Left ventricle myocardium superior (tissue), 1 donor: Measurements from ENCODE around the gene FBXO31. TPM values are rescaled to one million over a fixed set of nuclear protein-coding genes. Genes with fewer than 3 reads are reported as not detected.
"Not testable (repeated sequence)": the region's sequence is repeated elsewhere in the genome, so short reads cannot be mapped to it uniquely, and the experiment has no call there.

Experiments used
- ATAC-seq: fragments of 200-7000 bp; cut with Tn5 transposase; one replicate; pipeline ENCODE4 v1.9.1; 2020; ENCODE audit warnings: mild to moderate bottlenecking, moderate library complexity
- DNase-seq: peaks from one replicate; pipeline ENCODE4 v3.0.0-alpha.2; 2020
- intact Hi-C: fragments of 100-400 bp; cut with micrococcal nuclease; formaldehyde crosslinking; loops from one replicate; pipeline ENCODE4 v1.11.0; 2022
- total RNA-seq: library from RNA; stranded (reverse); fragmentation: NEBNext Ultra II Directional; extraction: Animal tissue kit (Norgen Biotek cat#: 25700); gene quantifications from one replicate; pipeline ENCODE4 v1.2.1, GENCODE V29; 2021
- donor health status: DM: no; HTN: yes; CAD: no; lungs with severe emphysema.

Gene FBXO31
- total RNA-seq, 1 donor from 2014 or later = 71.7 TPM

DNA sequence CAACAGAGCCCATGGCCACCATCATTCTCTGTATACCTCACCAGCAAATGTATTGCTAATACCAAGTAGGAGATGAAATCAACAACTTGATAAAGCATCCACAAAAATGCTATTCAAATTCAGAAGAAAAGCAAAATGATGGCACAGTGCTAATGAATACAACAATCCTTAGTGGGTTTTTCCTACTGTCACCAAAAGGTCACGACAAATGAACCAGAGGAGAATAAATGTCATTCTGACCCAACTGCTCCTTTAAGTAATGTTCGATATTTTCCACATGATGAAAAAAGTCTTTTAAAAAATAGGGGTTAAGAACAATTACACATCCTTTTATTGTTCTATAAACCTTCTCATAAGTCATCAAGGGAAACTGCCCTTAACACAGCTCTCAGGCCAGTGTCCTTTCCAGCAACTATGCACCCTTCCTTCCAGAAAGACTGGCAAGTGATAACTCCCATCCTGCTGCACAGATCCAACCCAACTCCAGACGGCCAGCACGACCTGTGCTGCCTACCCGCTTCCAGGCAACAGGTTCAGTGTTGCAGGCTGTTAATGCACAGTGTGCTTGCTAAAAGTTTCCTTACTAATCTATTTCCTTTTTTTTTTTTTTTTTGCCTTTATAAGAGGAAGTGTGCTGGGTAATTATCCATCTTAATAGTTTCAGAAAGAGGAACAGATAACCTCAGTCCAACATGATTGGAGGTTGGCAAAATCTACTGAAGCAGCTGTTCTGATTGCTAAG is 15.4 kb downstream of the FBXO31 start:
- no peak for DNase-seq
- peak; percentile 27 for ATAC-seq
- intact Hi-C loops = no loop called here

DNA sequence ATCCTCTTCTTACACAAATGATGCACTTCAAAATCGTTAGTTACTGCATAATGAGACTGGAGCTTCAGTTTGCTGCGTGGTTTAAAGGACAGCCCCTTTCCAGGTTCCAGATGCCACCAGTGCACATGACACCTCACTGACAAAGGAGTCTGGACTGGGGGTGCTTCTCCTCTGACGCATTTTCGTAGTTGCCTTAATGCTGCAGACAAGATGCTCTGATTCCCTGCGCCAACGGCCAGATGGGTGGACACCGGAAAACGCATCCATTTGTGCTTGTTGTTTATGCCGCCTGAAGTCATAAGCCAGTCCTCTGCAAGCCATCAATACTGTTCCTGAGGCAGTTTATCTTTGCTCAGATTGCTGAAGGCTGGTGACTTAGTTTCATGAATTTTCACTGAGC is 16.0 kb downstream of the FBXO31 start:
- ATAC-seq (no peak), DNase-seq (no peak)
- intact Hi-C loops = no loop called here

DNA sequence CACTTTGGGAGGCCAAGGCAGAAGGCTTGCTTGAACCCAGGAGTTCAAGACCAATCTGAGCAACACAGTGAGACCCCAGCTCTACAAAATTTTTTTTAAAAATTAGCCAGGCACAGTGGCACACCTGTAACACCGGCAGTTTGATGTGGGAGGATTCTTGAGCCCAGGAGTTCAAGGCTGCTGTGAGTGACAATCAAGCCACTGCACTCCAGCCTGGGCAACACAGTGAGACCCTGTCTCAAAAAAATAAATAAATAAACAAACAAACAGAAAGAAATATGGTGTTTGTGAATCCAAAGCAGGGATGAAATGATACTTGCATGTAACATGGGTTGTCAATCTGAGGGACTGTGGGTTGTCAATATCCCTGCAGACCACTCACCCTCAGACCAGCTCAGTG is 16.6 kb downstream of the FBXO31 start:
- no peak for ATAC-seq
- DNase-seq = no peak
- intact Hi-C loops = no loop called here

DNA sequence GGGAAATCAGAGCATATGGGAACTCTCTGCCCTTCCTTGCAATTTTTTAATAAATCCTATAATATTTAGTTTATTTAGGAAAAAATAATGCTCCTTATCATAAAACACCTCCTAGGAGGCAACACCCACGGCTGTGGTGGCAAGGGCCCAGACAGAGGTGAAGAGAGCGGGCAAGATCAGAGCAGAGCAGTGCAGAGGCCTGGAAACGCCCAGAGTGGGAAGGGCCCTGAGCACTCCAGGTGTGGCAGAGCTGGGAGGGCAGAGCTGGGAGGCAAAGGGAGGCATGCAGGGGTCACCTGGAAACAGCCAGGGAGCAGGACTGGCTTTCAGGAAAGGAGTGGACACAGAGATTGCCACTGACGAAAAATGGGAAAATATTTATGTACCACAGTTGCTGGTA is 17.3 kb downstream of the FBXO31 start:
- no peak for DNase-seq
- no peak for ATAC-seq
- intact Hi-C loops = no loop called here

DNA sequence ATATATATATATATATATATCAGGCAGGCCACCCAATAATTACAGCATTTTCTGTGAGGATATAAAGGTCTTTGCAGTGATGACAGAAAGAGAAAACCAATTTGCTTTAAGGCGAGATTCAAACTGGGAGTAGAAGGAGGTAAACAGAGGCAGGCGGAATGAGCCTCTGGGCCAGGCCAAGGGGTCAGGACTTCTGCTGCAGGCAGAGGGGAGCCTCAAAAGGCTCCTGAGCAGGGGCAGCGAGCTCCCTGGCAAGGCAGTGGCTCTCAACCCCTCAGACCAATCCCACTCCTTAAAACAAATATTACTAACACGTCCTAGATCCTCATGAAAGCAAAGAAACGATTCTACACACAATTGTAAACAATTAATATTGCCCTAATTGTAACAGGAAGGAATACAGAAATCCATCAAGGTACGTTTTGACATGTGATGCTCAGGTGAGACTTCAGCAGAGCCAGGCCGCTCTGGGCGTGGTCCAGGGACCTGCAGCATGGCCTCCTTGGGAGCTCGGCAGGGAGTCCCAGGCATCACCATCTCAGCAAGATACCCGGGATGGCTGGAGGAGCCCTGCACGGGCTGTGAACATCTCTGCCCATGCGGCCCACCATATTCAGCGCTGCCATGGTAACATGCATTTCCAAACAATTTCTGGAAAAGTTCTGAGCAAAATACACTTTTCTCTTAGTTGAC is 18.4 kb downstream of the FBXO31 start:
- intact Hi-C loops = no loop called here
- no peak for DNase-seq
- ATAC-seq = no peak

DNA sequence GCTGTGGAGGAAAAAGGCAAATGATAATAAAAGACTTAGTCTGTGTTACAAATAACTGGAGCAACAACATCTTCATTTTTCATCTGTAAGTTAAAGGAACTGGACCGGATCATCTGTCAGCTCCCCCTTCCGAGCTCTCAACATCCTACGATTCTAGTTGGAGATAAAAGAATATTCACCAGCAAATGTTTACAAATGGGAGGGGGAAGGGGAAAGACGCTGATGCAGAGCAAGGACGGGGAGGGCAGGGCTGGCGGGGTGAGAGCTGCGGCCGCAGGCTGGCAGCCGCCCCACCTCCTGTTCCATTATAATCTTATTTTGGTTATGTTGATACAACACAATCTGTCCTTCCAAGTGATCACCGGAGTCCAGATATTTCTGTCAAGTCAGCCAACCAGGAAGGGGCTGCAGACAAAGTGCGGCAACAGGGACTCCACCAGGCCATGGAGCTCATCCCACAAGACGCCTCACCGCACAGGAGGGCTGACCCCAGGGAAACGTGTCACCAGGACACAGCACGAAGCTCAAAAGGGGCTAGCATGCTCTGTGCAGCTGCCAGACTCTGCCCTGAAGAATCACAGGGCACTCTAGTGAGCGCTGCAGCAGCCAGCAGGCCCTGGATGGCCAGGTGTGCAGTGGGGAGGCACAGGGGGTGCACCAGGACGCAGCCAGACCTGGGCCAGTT is 19.7 kb downstream of the FBXO31 start:
- ATAC-seq (peak; percentile 84), DNase-seq (peak; percentile 80)
- intact Hi-C loops = no loop called here

DNA sequence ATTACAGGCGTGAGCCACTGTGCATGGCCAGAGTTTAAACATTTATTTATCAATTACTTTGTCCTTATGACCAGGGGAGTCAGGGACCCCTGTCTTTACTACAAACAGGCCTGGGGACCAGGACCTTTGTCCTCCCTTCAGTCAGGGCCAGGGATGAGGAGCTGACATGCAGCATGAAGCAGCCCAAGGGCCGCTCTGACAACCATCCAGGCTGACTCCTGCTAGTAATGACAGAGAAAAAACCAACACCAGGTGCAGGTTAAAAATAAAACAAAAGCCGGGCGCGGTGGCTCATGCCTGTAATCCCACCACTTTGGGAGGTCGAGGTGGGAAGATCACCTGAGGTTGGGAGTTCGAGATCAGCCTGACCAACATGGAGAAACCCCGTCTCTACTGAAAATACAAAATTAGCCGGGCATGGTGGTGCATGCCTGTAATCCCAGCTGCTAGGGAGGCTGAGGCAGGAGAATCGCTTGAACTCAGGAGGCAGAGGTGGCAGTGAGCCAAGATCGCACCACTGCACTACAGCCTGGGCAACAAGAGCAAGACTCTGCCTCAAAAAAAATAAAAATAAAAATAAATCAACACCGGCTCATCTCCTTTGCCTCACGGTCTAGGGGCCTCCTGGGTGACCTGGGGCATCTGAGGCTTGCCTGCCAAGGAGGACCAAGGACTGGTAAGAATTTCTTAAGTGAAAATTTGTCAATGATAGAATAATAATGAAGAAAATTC is 20.6 kb downstream of the FBXO31 start:
- intact Hi-C loops, DNase-seq: not testable (repeated sequence)
- ATAC-seq = peak; percentile 11

DNA sequence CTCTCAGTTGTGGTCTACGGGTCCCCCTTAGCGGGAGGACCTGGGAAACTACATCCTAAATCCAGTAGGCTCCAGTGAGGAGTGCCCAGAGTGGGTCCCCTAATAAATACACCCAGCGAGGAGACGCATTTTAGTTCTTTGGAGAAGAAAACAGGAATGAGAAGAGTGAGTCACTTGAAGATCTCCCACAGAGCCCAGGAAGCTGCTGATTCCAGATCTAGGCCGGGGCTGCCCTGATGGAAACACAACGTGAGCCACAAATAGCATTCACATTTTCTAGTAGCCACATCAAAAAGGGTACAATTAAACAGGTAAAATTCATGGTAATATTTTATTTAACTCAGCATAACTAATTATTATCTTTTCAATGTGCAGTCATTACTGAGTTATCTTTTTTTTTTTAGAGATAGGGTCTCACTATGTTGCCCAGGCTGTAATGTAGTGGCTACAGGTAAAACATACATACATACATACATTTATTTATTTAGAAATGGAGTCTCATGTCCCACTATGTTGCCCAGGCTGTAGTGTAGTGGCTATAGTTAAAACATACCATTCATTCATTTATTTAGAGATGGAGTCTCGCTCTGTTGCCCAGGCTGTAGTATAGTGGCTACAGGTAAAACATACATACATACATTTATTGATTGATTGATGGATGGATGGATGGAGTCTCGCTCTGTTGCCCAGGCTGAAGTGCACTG is 21.5 kb downstream of the FBXO31 start:
- no peak for DNase-seq
- ATAC-seq = no peak
- intact Hi-C loops = no loop called here

DNA sequence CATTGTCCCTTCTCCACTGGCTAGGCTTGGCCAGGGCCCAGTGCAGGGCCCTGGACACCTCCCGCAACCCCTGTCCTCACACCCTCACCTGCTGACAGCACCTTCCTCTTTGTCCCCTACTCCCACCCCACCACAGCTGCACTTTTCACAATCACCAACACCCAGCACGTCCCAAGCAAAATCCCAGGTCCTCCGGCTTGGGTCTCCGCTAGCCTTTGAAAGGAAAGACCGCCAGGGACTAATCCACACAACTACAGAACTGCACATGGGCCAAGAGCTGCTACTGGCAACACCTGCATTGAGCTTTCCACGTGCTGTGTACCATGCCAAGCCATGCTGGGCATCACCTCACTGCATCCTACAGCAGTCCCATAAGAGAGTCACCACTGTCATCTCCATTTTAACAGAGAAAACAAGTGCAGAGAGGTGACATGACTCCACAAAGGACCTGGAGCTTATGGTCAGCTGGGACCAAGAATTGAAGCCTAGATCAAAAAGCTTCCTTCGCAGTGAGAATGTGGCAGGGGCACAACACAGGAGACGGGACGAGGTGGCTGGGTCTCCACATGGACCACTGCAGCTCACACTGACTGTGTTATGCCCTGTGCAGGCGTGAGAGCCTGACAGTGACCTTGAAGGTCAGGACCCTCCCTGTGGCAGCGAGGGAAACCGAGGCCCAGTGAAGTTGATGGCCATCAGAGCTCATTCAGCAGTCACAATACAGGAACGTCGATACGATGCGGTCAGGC is 22.5 kb downstream of the FBXO31 start:
- intact Hi-C loops = no loop called here

DNA sequence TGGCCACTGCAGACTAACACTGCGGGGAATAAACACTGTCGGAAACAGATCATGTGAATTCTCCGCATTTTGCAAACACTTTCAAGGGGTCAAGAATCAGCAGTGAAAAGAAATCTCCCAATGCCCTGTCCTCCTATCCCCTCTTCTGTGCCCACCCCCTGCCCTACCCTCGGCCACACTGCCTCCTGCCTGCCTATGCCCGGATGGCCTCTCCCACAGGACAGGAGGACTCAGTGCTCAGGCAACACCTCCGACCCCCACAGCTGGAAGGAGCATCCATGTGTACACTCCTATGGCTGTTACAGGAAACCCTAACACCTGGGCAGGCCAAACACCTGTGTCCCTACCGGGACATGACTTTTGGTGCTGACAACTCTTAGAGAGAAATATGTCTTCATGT is 24.5 kb downstream of the FBXO31 start:
- no peak for DNase-seq
- ATAC-seq = no peak
- intact Hi-C loops = no loop called here

More for the DNA sequence above, 22.5 kb downstream of the FBXO31 start:
- DNase-seq (no peak), ATAC-seq (peak; percentile 3)

DNA sequence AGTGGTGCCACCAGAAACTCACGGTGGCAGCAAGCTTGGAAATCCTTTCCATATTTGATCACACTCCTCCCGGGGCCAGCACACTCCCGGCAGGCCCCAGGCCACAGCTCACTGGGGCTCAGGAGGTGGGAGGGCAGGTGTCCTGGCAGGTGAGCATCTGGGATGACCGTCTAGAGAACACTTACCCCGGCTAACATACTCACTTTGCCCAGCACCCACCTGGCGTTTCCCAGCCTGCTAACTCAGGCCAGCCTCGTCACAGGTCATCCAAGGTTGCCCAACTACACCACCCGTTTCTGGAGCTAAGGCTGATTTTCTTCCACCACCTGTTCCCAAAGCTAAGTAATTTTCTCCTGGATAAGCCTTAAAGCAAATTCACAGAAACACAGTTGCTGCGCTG is 24.9 kb downstream of the FBXO31 start:
- intact Hi-C loops = no loop called here
- no peak for DNase-seq
- peak; percentile 25 for ATAC-seq

DNA sequence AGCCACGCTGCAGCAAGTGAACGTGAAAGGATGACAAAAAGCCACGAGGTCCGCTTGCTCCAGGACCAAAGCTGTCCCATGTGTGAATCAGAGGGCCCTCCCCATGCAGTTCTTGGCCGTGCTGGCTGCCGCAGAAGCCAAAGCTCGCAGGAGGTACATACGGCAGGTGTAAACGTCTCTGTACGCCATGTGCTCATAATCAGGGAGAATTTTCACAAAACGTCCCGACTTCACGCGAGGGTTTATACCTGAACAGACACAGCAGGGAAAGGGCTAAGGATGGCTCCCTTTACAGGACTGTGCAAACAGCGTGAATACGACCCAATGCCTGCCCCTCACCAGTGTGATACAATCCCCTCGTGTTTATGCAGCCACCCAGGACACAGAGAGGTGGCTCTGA is 25.3 kb downstream of the FBXO31 start:
- DNase-seq (no peak), ATAC-seq (no peak)
- intact Hi-C loops = no loop called here

DNA sequence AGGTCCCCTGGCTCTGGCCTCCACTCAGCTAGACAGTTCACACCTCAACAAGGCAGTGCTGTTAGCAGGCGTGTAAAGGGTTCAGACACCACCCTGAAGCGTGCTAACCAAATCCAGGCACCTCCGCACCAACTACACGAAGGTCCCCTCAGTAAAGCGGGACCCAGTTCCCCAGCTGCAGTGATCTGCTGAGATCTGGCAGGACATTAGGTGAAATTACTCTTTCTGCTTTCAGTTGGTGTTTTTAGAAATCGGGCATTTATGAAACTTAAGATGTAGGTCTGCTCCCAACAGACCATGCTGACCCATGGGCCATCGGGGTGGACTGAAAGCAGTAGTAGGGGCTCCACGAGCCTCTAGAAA is 27.1 kb downstream of the FBXO31 start:
- DNase-seq (no peak), ATAC-seq (no peak)
- intact Hi-C loops = no loop called here

DNA sequence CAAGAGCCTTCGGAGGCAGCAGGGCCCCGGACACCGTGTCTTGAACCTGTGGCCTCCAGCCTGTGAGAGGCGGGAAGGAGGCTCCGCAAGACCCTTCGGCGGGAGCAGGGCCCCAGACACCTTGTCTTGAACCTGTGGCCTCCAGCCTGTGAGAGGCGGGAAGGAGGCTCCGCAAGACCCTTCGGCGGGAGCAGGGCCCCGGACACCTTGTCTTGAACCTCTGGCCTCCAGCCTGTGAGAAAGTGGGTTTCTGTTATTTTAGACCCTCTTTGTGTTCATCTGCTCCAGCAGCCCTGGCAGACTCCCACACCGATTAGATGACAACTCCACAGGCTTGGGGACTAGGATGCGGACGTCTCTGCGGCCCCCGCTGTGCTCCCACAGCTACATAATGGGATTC is 30.0 kb downstream of the FBXO31 start:
- no peak for ATAC-seq
- intact Hi-C loops = no loop called here
- no peak for DNase-seq

DNA sequence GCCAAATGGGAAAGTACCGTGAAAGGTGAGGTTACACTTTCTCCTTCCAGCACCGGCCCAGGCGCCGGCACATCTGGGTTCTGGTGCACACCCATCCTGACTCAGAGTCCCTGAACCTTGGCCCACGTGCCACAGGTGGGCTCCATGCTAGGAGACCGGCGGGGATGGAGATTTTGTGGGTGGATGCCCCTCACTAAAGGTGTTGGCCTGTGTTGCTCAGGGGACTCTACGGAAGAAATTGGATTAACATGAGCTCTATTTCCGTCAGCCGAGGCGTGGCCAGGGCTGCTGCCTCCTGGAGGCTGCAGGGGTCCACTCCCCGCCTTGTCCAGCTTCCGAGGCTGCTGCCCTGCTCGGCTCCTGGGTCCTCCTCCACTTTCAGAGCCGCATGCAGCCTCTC is 30.8 kb downstream of the FBXO31 start:
- DNase-seq (no peak), ATAC-seq (no peak)
- intact Hi-C loops = no loop called here

DNA sequence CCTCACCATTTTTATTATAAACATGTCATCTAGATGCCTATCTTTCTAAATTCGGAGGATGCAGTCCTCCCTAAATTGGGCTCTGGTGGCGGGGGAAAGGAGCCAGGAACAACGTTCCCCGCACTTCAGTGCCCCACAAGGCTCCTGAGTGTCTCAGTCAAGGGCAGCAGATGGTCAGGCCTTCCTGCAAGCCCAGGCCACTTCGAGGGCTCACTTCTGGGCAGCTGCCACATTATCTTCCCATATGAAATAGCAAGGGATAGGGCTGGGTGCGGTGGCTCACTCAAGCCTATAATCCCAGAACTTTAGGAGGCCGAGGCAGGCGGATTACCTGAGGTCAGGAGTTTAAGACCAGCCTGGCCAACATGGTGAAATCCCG is 32.3 kb downstream of the FBXO31 start:
- ATAC-seq = peak; percentile 19
- DNase-seq = no peak
- intact Hi-C loops = no loop called here

DNA sequence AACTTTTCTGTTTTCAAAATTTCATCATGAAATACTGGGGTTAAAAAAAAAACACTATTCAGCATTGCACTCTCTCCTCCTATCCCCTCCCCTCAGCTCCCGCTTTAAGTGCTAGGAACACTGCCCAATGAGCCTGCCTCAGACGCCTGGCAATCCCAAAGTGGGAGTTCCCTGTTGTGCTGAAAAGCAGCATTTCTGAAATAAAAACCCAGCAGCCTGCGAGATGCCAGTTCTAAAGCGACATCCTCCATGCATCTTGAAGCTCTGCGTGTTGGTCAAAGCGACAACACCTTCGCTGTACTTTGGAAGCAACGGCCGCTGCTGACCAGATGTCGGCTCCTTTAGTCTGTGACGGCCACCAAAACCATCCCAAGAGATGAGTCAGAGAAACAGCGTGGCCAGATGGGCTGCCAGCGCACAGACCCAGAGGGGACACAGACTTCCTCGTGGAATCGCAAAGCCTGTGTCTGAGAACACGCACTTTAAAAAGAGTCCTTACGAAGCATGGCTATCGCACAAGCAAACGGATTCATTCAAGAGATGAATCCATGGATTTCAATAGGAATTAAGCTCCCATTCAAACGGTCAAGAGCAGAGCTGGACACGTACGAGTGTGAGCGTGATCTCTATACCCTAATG is 32.8 kb downstream of the FBXO31 start:
- no peak for DNase-seq

DNA sequence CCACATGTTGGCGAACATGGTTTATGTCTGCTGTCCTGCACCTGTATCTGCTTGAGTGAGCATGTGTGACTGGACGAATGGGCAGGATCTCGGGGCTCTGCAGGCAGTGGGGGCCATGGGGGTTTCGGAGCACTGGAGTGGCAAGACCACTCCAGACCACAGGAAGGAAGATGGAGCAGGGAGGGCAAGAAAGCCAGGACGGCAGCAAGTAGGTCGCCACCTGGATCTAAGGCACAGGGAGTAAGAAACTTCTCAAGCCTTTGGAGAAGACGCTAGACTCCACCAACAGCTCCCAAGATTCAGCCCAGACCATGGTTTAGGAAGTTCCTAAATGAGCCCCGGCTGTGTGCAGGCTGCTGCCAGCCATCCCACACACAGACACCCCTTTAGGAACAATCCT is 33.5 kb downstream of the FBXO31 start:
- intact Hi-C loops = no loop called here
- DNase-seq = no peak

More for the DNA sequence above, 32.8 kb downstream of the FBXO31 start:
- intact Hi-C loops = no loop called here
- ATAC-seq = peak; percentile 47

More for the DNA sequence above, 33.5 kb downstream of the FBXO31 start:
- ATAC-seq = no peak
